Hepatocyte (in vitro differentiated cells): ENCODE data around the gene SIT1. TPM values are rescaled to one million over a fixed set of nuclear protein-coding genes. Genes with fewer than 3 reads are reported as not detected.

ENCODE experiments used
- DNase-seq: peaks from one replicate; pipeline ENCODE4 v3.0.0-alpha.2; 2016; ENCODE audit warnings: low spot score
- H2AFZ ChIP-seq: fragments of 200-600 bp; sonication (generic); 2 replicates; pipeline ENCODE4 v1.6.0; 2016; ENCODE audit warnings: antibody characterized with exemption, mild to moderate bottlenecking
- H3K27ac ChIP-seq: fragments of 200-600 bp; sonication (generic); 2 replicates; pipeline ENCODE4 v1.5.1; 2016; ENCODE audit warnings: mild to moderate bottlenecking
- H3K27me3 ChIP-seq: fragments of 200-600 bp; sonication (generic); 2 replicates; pipeline ENCODE4 v1.6.1; 2016
- H3K36me3 ChIP-seq: fragments of 200-600 bp; sonication (generic); replicated peaks from 2 replicates; pipeline ENCODE4 v1.5.1; 2016; ENCODE audit warnings: low read depth; ENCODE audit not compliant: insufficient read depth
- H3K4me1 ChIP-seq: fragments of 200-600 bp; sonication (generic); 2 replicates; pipeline ENCODE4 v1.5.1; 2016; ENCODE audit warnings: mild to moderate bottlenecking, moderate library complexity; ENCODE audit not compliant: insufficient read depth
- H3K4me2 ChIP-seq: fragments of 200-600 bp; sonication (generic); 2 replicates; pipeline ENCODE4 v1.6.0; 2016
- H3K4me3 ChIP-seq: fragments of 200-600 bp; sonication (generic); 2 replicates; pipeline ENCODE4 v1.5.1; 2016; ENCODE audit warnings: mild to moderate bottlenecking
- H3K79me2 ChIP-seq: fragments of 200-600 bp; sonication (generic); 2 replicates; pipeline ENCODE4 v1.6.0; 2017; ENCODE audit warnings: mild to moderate bottlenecking
- H3K9me2 ChIP-seq: fragments of 200-600 bp; sonication (generic); replicated peaks from 2 replicates; pipeline ENCODE4 v1.6.0; 2017; ENCODE audit warnings: mild to moderate bottlenecking; ENCODE audit not compliant: insufficient read depth
- H3K9me3 ChIP-seq: fragments of 200-600 bp; sonication (generic); 2 replicates; pipeline ENCODE4 v1.5.1; 2016; ENCODE audit warnings: low read depth, mild to moderate bottlenecking
- H4K20me1 ChIP-seq: fragments of 200-600 bp; sonication (generic); 2 replicates; pipeline ENCODE4 v1.6.0; 2016; ENCODE audit warnings: mild to moderate bottlenecking; ENCODE audit not compliant: insufficient read depth, poor library complexity, severe bottlenecking
- CTCF ChIP-seq: fragments of 200-600 bp; sonication (generic); IDR thresholded peaks from 2 replicates; pipeline ENCODE4 v1.5.1; 2016; ENCODE audit warnings: antibody characterized with exemption, mild to moderate bottlenecking; ENCODE audit not compliant: poor library complexity
- EZH2 ChIP-seq: fragments of 200-600 bp; sonication (generic); IDR thresholded peaks from 2 replicates; pipeline ENCODE4 v1.6.1; 2016; ENCODE audit warnings: antibody characterized with exemption, mild to moderate bottlenecking, borderline replicate concordance
- EZH2phosphoT487 ChIP-seq: fragments of 200-600 bp; sonication (generic); IDR thresholded peaks from one replicate; pipeline ENCODE4 v1.6.1; 2018; ENCODE audit warnings: antibody characterized with exemption, mild to moderate bottlenecking, low read depth, moderate library complexity; ENCODE audit not compliant: unreplicated experiment, severe bottlenecking
- WGBS: methylation state at CpG from one replicate; pipeline ENCODE4 v1.1.6; 2016; ENCODE audit warnings: low lambda C conversion rate; ENCODE audit errors: missing lambda C conversion rate; 5-methylcytosine and 5-hydroxymethylcytosine counted together
- polyA plus RNA-seq: library from polyadenylated mRNA; unstranded; fragments of >200 nt; fragmentation: Nextera tagmentation; extraction: Ambion mirVana; gene quantifications from 2 replicates; pipeline ENCODE4 v1.2.1, GENCODE V29; 2016
- total RNA-seq: library from RNA; depleted of rRNA; stranded (reverse); fragments of >200 nt; gene quantifications from 2 replicates; pipeline ENCODE4 v1.2.3, GENCODE V29; 2014

The SIT1 gene
- total and polyA plus RNA-seq, 2 experiments from 2014 or later: not detected

GRCh38 chr9:35611230-35611797, 39.4 kb downstream of the SIT1 start:
- peaks cover 13% of the 10 kb centered on the region for H3K79me2 ChIP-seq
- no peaks in the 10 kb centered on the region for H3K9me2 ChIP-seq
- H2AFZ ChIP-seq: no peak overlapping the region
- peaks cover 20% of the 10 kb centered on the region for H3K27me3 ChIP-seq
- H3K36me3 ChIP-seq: no peaks in the 10 kb centered on the region
- no peaks in the 10 kb centered on the region for H3K9me3 ChIP-seq
- H3K4me2 ChIP-seq: no peak overlapping the region
- H4K20me1 ChIP-seq: peaks cover 11% of the 10 kb centered on the region
- H3K4me1 ChIP-seq: peaks cover 3% of the 10 kb centered on the region
- H3K4me3 ChIP-seq: no peak overlapping the region
- peak; percentile 53 for DNase-seq
- WGBS: 19% methylated on average over 8 of the region's 8 CpGs
- H3K27ac ChIP-seq: no peak overlapping the region
- TF ChIP-seq EZH2 (no peak), EZH2phosphoT487 (no peak), CTCF (peak; percentile 61)

GRCh38 chr9:35609820-35610163, 40.9 kb downstream of the SIT1 start:
- Histone ChIP-seq H3K36me3 (no peaks in the 10 kb centered on the region), H3K79me2 (peaks cover 20% of the 10 kb centered on the region), H4K20me1 (peaks cover 18% of the 10 kb centered on the region), H3K9me3 (no peaks in the 10 kb centered on the region), H3K4me2 (no peak overlapping the region), H3K27me3 (peaks cover 8% of the 10 kb centered on the region), H3K4me3 (no peak overlapping the region), H3K4me1 (peaks cover 6% of the 10 kb centered on the region), H2AFZ (no peak overlapping the region), H3K9me2 (no peaks in the 10 kb centered on the region), H3K27ac (no peak overlapping the region)
- no peak for DNase-seq
- TF ChIP-seq EZH2phosphoT487: no peak
- TF ChIP-seq CTCF: no peak
- 96% methylated on average over 13 of the region's 13 CpGs for WGBS

- peaks cover 18% of the 10 kb centered on the region for H4K20me1 ChIP-seq
- no peak for DNase-seq
- H3K36me3 ChIP-seq: no peaks in the 10 kb centered on the region
- H3K79me2 ChIP-seq: peaks cover 20% of the 10 kb centered on the region
- no peak overlapping the region for H2AFZ ChIP-seq
- no peak overlapping the region for H3K4me3 ChIP-seq
- H3K27me3 ChIP-seq: peaks cover 4% of the 10 kb centered on the region
- TF ChIP-seq CTCF (no peak), EZH2phosphoT487 (no peak), EZH2 (no peak)
- no peaks in the 10 kb centered on the region for H3K9me2 ChIP-seq
- no peaks in the 10 kb centered on the region for H3K9me3 ChIP-seq
- no peak overlapping the region for H3K4me2 ChIP-seq
- peaks cover 6% of the 10 kb centered on the region for H3K4me1 ChIP-seq
- 97% methylated on average over 29 of the region's 31 CpGs for WGBS
- no peak overlapping the region for H3K27ac ChIP-seq
Observed at GRCh38 chr9:35609001-35609819, 41.5 kb downstream of the SIT1 start.
